ENCODE data around the gene MAGI2. TPM values are rescaled to one million over a fixed set of nuclear protein-coding genes. Genes with fewer than 3 reads are reported as not detected.

Gene MAGI2
- total RNA-seq, 1 donor from 2014 or later, result 64.2 TPM

- no peak overlapping the region for H3K27ac Mint-ChIP-seq (ENCODE audit: unreplicated experiment)
These were observed 953.5 kb downstream of the MAGI2 start for GRCh38 chr7:78499971-78500370.

GRCh38 chr7:78499283-78499682, 954.2 kb downstream of the MAGI2 start:
- no peaks in the 10 kb centered on the region for H3K36me3 Mint-ChIP-seq (ENCODE audit: unreplicated experiment)
- no peaks in the 10 kb centered on the region for H3K9me3 Mint-ChIP-seq (ENCODE audit: unreplicated experiment)
- no peak for DNase-seq
- peaks cover 5% of the 10 kb centered on the region for H3K4me1 Mint-ChIP-seq (ENCODE audit: low read depth, unreplicated experiment)
- H3K4me3 Mint-ChIP-seq (ENCODE audit: unreplicated experiment), result no peak overlapping the region
- peaks cover 3% of the 10 kb centered on the region for H3K27me3 Mint-ChIP-seq (ENCODE audit: unreplicated experiment)
- no peak for TF ChIP-seq CTCF (IDR thresholded peaks at IDR 0.05; ENCODE audit: partially characterized antibody, unreplicated experiment)
- no peak overlapping the region for H3K27ac Mint-ChIP-seq (ENCODE audit: unreplicated experiment)

More at GRCh38 chr7:78499971-78500370, 953.5 kb downstream of the MAGI2 start:
- peaks cover 3% of the 10 kb centered on the region for H3K27me3 Mint-ChIP-seq (ENCODE audit: unreplicated experiment)
- peaks cover 5% of the 10 kb centered on the region for H3K4me1 Mint-ChIP-seq (ENCODE audit: low read depth, unreplicated experiment)
- H3K9me3 Mint-ChIP-seq (ENCODE audit: unreplicated experiment), result no peaks in the 10 kb centered on the region
- no peak for DNase-seq
- no peak for TF ChIP-seq CTCF (IDR thresholded peaks at IDR 0.05; ENCODE audit: partially characterized antibody, unreplicated experiment)
- no peak overlapping the region for H3K4me3 Mint-ChIP-seq (ENCODE audit: unreplicated experiment)
- no peaks in the 10 kb centered on the region for H3K36me3 Mint-ChIP-seq (ENCODE audit: unreplicated experiment)

- Mint-ChIP-seq H3K4me1 (ENCODE audit: low read depth, unreplicated experiment) (peaks cover 5% of the 10 kb centered on the region), H3K27ac (ENCODE audit: unreplicated experiment) (no peak overlapping the region), H3K4me3 (ENCODE audit: unreplicated experiment) (no peak overlapping the region), H3K36me3 (ENCODE audit: unreplicated experiment) (no peaks in the 10 kb centered on the region), H3K27me3 (ENCODE audit: unreplicated experiment) (peaks cover 3% of the 10 kb centered on the region), H3K9me3 (ENCODE audit: unreplicated experiment) (no peaks in the 10 kb centered on the region)
- DNase-seq, result no peak
- no peak for TF ChIP-seq CTCF (IDR thresholded peaks at IDR 0.05; ENCODE audit: partially characterized antibody, unreplicated experiment)
These were observed 955.6 kb downstream of the MAGI2 start for GRCh38 chr7:78497728-78498427.

- no peaks in the 10 kb centered on the region for H3K9me3 Mint-ChIP-seq (ENCODE audit: unreplicated experiment)
- no peak overlapping the region for H3K27ac Mint-ChIP-seq (ENCODE audit: unreplicated experiment)
- peaks cover 2% of the 10 kb centered on the region for H3K4me1 Mint-ChIP-seq (ENCODE audit: low read depth, unreplicated experiment)
- H3K27me3 Mint-ChIP-seq (ENCODE audit: unreplicated experiment), result peaks cover 3% of the 10 kb centered on the region
- no peak overlapping the region for H3K4me3 Mint-ChIP-seq (ENCODE audit: unreplicated experiment)
- no peak for DNase-seq
- TF ChIP-seq CTCF (IDR thresholded peaks at IDR 0.05; ENCODE audit: partially characterized antibody, unreplicated experiment), result no peak
- H3K36me3 Mint-ChIP-seq (ENCODE audit: unreplicated experiment), result no peaks in the 10 kb centered on the region
These were observed 957.3 kb downstream of the MAGI2 start for GRCh38 chr7:78496096-78496630.

GRCh38 chr7:78493401-78493800, 960.1 kb downstream of the MAGI2 start:
- H3K36me3 Mint-ChIP-seq (ENCODE audit: unreplicated experiment), result no peaks in the 10 kb centered on the region
- no peak for DNase-seq
- no peak for TF ChIP-seq CTCF (IDR thresholded peaks at IDR 0.05; ENCODE audit: partially characterized antibody, unreplicated experiment)
- H3K4me1 Mint-ChIP-seq (ENCODE audit: low read depth, unreplicated experiment), result peaks cover 4% of the 10 kb centered on the region
- H3K4me3 Mint-ChIP-seq (ENCODE audit: unreplicated experiment), result no peak overlapping the region
- H3K27ac Mint-ChIP-seq (ENCODE audit: unreplicated experiment), result no peak overlapping the region
- H3K9me3 Mint-ChIP-seq (ENCODE audit: unreplicated experiment), result no peaks in the 10 kb centered on the region
- peaks cover 1% of the 10 kb centered on the region for H3K27me3 Mint-ChIP-seq (ENCODE audit: unreplicated experiment)

All from glutamatergic neuron (in vitro differentiated cells).